LHCN-M2 (cell line): Measurements from ENCODE around the gene RNASET2. TPM values are rescaled to one million over a fixed set of nuclear protein-coding genes. Genes with fewer than 3 reads are reported as not detected.
A peak's percentile ranks its signal among the peaks of the same experiment; 100 is the strongest.

Experiments used
- DNase-seq: peaks from one replicate; pipeline ENCODE4 v3.0.0-alpha.2; 2012; ENCODE audit warnings: low read depth
- total RNA-seq: library from RNA; depleted of rRNA; stranded (reverse); fragments of >200 nt; gene quantifications from 2 replicates; pipeline ENCODE4 v1.2.3, GENCODE V29; 2014

Gene RNASET2
- total RNA-seq, 1 experiment from 2014 or later, result 16.2 TPM

DNA sequence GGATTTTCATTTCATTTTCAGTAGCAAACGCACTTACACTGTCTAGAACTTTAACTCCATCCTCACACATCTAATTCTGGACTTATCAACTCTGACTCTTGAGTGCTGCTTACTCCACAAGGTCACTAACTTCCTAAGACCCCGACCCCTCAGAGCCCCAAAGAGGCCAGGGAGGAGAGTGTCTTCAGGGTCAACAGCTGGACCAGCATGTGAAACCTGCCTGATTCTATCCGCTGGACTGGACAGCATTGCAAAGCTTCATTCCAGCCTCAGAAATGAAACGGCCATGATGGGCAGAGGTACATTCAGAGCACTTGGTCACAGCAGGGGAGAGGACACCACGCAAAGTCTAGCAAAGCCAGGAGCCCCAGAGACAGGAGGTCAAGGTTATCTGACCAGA lies 9.1 kb downstream of the RNASET2 start:
- DNase-seq, result no peak

DNA sequence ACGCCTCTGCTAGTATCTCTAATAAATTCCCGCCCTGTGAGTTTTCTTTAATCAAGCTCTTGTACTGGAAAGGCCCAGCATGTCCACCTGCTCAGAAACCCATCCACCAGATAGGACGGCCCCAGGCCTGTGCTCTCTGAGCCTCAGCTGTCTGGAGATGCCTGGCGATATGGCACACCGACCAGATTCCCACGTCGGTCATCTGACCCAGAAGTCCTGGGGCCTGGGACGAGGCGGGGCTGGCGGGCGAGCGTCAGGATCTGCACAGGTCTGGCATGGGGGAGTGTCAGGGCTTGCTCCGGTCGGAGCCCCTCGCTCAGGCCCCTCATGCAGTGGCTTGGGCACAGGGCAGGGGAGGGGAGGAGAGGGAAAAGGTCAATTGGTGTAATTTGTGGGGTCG lies 10.2 kb downstream of the RNASET2 start:
- DNase-seq, result no peak

DNA sequence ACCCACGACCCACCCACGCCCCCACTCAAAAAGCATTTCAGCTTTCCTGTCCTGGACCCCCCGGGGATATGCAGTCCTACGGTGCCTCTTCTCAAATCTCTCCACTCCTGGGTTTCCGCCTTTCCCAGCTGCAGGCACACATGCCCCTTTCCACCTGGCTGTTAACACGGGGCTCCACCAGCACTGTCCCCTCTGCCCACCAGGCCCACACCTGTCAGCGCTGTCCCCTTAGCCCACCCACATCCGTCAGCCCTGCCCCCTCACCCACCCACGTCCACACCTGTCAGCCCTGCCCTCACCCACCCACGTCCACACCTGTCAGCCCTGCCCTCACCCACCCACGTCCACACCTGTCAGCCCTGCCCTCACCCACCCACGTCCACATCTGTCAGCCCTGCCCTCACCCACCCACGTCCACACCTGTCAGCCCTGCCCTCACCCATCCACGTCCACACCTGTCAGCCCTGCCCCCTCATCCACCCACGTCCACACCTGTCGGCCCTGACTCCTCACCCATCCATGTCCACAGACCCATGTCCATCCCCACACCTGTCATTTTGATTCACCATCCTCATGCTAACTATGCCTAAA lies 11.6 kb downstream of the RNASET2 start:
- no peak for DNase-seq

DNA sequence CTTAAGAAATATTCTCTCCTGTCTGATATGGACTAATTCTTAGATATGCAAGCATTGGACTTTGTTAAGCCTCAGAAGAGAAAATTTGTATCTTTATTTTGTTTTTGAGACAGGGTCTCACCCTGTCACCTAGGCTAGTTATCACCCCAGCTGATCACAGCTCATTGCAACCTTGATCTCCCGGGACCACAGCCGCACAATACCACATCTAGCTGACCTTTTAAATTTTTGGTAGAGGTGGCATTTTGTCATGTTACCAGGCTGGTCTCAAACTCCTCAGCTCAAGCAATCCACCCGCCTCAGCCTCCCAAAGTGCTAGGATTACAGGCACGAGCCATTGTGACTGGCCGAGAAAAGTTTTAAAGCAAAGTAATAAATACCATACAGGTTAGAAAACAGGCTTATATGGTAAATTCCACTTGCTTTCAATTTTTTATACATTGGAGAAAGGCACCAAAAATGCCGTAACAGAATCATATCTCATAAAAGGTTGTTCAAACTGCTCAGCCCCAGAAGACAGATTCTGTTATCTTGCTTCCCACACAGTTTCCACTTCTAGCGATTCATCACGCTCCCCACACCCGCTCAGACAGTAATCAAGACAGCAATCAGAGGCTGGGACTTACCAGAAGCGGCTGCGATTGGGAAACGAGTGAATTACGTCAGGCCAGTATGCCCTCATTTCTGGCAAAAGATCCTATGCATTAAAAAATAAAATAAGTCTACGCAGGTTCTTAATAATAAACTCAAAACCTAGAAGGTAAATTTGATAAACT lies 13.8 kb downstream of the RNASET2 start:
- no peak for DNase-seq

DNA sequence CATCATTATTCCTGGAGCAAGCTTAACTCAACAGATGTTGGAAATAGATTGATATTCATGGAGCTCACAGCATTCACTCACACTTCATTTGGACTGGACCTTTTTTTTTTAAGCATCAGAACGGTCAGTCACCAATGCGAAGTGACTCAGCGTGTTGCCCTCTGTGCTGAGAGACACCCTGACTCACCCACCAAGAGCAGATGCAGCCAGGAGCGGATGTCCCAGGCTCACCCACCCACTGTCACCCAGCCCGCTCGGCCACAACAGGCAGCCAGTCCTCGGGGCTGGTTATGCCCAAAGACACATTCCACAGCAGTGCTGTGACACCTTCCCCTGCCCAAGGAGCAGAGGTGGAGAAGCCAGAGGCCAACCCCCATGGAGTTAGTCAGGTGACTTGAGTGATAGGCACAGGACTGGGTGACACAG lies 15.7 kb downstream of the RNASET2 start:
- peak; percentile 81 for DNase-seq

DNA sequence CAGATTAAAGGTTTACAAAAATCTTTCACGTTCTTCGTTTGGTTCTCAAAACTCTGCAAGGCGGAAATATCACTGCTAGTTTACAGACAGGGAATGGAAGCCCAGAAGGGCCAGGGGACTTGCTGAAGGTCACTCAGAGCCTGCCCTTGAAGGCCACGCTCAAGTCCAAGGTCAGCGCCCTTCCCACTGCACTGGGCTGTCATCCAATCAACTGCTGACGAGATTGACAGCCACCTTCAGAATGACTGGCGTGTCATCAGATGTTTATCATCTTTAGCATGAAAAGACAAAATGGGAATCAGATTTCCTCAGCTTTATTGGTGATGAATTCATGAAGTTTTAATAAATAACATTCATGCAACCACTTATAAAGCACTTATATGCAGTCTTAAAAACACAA lies 16.5 kb downstream of the RNASET2 start:
- no peak for DNase-seq

DNA sequence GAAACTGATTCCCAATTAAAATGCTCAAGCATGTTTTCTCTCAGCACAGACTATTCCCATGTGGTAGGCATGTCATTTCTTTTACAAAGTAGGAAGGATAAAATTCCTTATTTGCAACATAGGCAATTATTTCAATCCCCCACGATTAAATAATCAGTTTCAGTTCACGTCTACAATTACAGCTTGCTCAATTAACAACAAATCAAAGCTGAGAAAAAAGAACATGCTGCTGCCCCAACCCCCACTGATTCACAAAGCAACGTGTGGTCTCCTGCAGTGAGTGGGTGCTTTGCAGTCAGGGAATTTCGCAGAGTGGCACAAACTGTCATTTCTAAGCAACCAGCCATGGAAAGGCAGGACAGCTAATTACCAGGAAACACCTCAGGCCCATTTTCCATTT lies 17.0 kb downstream of the RNASET2 start:
- DNase-seq, result no peak

DNA sequence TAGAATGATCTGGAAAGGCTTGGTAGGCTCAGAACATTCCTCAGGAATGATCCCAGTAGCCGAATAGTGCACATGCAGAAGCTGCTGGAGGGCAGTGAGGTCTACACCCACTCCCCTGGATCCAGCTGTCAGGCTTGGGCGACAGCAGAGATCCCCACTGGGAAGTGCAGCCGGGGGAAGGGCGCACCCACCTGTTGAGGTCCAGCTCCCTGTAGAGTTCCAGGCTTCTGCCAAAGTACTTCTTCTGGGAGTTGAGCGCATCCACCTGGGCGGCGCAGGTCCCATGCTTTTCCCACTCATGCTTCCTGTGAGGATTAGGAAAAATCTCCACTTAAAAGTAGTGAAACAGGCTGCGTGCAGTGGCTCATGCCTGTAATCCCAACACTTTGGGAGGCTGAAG lies 17.6 kb downstream of the RNASET2 start:
- no peak for DNase-seq

DNA sequence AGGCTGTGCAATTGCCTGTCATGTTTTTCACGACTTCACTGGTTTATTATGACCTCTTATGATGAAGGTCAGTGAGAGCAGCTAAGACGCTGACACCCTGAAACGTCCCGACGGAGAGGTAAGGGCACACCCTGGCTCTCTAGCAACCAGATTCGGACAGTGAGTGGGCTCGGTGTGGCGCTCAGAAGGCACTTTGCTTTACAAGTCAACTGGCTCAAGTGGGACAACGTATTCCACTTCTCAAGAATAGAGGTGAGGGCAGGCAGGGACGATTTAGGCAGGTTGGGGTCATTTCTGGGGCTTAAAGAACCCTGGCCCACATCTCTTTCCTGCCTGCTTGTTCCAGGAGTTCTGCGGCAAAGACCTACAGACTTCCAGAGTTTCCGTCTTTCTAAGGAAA lies 18.2 kb downstream of the RNASET2 start:
- DNase-seq, result no peak

DNA sequence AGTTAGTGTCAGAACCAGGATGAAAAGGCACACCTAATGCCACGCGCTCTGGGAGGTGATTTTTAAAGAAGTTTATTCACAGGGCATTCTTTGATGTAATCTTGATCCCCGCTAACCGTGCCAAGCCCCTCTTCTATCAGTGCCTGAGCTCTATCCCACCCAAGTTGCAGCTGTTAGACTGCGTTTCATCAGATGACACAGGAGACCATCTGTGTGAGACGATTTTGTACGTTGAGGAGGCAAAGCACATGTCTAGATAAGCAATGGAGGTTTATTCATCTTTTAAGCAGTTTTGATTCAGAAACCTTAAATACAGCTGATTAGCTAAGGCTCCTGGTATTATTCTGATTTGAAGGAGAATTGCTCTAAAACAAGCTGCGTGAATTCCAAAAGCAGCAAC lies 18.6 kb downstream of the RNASET2 start:
- no peak for DNase-seq

DNA sequence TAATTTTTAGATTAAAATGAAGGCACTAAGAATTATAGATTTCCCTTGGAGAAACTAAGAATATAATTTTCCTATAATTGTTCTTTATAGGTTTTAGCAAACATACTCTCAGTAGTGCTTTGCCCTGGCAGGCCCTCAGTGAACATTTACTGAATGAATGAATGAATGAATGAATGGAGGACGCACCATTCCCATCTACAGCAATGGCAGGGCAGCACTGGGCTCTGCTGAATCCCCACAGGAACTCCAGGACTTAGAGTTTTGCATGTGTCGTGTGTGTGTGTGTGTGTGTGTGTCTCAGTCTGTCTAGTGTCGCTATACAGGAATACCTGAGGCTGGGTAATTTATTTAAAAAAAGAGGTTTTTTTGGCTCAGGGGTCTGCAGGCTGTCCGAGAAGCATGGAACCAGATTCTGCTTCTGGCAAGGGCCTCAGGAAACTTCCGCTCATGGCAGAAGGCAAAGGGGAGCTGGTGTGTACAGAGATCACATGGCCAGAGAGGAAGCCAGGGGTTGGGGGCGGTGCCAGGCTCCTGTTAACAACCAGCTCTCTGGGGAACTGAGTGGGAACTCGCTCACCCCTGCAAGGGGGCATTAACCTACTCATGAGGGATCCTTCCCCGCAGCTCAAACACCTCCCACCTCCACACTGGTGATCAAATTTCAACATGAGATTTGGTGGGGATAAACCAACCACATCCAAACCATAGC lies 20.1 kb downstream of the RNASET2 start:
- DNase-seq, result no peak

DNA sequence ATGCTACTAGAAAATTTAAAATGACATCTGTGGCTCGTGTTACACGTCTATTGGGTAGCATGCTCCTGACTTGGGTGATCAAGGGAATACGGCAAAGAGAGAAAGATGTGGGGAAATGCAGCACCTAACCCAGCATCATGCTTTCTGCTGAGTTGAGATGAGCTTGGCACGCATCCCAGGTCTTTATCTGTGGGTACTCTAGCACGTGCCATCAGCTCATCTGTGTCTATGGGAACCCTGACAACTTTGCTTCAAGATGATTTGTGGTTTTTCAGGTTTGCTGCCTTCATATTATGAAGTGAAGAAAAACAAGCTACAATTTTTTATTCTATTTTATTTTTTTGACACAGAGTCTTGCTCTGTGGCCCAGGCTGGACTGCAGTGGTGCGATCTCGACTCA lies 21.0 kb downstream of the RNASET2 start:
- no peak for DNase-seq

DNA sequence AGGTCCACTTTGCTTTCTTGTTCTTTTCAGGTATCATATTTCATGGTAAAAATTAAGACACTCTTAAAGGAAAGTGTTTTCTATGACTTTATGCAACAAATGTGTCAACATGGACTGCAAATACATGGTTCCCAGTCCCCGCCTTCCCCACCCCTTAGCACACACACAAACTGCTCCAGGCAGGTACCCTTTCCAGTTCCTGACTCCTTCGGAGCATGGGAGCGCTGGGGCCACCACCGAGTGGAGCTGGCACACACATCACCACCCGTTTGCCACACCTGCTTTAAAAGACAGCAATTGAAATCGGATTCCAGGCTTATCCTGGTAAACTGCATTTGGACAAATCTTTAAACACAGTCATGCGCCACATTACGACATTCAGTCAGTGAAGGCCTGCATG lies 22.2 kb downstream of the RNASET2 start:
- no peak for DNase-seq

DNA sequence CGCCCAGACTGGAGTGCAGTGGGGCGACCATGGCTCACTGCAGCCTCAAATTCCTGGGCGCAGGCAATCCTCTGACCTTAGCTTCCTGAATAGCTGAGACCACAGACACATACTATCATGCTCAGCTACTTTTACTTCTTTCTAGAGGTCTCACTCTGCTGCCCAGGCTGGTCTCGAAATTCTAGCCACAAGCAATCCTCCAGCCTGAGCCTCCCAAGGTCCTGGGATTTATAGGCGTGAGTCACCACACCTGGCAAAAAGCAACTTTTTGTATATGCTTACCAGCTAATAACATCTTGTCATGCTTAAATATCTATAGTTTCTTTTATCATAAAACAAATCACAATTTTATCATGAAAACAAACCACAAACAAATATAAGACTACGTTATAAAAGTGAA lies 23.0 kb downstream of the RNASET2 start:
- DNase-seq, result no peak

DNA sequence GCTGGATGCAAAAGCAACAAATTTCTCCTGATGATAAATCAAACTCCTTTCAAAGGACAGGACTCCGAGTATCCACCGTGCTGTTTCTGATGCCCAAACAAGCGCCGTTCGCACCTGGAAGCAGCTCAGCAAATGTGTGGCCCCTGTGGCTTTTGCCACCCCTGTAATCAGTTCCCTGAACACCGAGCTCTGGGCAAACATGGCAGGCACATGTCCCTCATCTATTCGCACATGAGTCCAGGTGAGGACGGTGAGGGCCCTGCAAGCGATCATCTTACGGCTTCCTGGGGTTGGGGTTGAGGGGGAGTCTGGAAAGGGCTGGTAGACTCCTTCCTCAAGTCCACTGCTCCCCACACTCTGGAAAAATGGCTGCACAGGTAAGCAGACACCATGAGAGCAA lies 23.7 kb downstream of the RNASET2 start:
- DNase-seq, result no peak

DNA sequence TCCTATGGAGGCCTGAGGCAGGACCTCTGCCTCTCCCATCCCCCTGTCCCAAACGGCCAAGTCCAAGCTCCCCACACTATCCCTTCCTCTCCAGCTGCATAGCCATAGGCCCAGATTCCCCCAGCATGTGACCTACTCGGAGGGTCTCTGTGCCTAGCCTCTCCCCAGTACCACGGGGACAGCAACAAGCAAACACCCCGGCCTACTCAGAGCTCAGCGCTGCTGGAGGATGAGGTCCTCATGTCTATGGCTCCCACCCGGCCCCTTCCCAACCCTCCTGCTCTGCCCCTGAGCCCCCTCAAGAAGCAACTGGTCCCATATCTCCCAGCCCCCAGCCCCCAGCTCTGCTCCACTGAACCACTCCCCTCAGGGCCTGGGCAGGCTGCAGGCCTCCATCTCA lies 24.2 kb downstream of the RNASET2 start:
- DNase-seq, result no peak

DNA sequence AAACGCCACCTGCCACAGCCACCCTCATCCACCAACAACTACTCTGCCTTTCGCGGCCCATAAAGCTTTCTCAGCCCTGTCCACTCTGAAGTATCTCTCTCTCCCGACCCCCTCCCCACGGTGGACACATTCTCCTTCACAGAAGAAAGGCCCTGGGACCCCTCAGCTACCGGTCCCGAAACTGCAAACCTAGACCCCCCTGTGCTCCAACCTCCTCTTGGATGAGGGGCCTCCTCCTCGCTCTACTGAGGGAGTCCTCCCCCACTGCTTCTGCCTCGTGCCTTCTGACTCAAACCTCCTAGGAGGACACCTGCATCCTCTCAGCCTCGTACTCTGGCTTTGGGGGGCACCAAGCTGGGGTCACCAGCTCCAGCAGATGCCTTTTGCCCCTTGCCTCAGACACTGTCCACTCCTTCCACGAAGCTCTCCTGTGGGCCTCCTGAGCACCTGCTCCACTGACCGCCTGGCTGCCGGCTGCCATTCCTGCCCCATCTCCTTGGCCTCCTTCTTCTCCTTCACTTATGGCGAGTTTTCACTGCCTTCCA lies 24.9 kb downstream of the RNASET2 start:
- DNase-seq, result no peak

DNA sequence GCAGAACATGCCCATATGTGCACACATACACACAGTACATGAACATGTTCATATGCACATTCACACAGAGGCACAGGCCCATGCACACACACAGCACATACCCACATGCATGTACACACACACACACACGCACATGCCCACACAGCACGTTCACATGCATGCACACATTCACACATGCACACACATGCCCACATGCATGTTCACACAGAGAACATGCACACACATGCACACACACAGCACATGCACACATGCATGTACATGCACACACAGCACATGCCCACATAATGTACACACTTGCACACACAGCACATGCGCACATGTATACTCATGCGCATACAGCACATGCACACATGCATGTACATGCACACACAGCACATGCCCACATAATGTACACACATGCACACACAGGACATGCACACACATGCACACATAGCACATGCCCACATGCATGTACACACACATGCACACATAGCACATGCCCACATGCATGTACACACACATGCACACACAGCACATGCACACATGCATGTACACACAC lies 25.9 kb downstream of the RNASET2 start:
- DNase-seq, result no peak

DNA sequence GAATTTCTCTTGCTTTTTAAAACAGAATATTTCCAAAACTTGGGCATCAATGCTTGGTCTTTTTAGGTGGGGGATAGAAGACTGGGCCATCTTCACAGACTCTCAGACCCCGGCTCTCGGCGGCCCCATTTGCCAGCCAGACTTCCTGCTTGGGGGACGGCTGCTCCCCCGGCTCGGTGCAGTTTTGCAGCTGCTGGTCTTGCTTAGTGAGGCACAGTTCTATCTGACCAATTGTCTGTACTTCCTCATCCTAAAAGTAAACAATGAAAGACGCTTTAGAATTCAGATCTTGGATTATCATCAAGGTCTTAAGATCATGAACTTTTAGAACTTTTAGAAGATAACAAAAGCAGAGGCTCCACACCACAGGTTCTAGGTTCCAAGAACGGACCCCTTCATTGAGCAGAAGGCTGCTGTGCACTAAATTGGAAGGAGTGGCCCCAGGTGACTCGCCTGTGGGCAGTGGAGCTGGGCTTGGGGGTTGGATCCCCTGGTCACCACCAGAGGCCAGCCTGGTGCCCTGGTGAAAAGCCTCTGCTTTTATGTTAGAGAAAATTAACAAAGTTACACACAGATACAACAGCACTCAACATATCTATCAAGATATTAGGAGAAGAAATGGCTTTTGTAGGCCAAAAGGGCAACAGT lies 26.7 kb downstream of the RNASET2 start:
- DNase-seq, result no peak

DNA sequence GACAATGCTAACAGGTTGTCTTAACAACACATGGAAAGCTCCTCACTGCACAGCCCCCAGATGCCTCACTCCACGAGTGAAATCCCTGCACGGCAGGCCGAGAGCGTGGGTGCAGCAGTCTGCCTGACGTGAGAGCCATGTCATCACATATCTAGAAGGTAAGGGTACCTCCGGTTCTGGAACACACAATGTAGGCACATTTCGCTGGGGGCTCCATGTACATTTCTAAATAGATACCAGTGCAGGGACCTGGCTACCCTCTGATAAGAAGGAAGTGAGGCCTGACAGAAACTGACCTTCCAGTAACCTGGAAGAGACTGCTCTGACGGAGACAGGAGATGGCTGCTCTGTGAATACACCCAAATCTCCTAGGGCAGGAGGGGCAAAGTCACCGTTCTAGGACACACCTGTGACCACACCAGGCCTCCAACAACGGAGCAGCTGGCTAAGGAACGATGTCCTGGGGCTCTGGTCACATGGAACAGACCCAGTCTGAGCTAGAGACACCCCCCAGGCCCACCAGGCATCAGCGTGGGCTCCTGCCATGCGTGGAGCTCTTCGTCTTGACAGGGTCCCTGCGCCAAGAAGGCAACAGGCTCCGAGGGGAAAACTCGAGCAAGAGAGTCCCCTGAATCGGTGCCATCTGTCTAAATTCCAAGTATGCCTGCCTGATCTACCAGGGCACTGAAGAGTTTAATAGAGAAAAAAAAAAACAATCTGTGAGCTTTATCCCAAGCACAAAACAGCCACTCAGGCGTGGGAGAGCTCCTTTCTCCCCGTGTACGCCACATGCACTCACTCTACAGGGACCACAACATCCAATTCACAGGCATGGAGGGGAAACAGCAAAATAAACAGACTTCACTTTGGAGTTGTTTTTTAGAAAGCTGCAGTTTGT lies 27.5 kb downstream of the RNASET2 start:
- DNase-seq, result no peak
